Keratinocyte (primary cell): ENCODE data around the gene ZNF680.

Source experiments
- CTCF ChIP-seq, 3 experiments: IDR thresholded peaks in 1 of 3; conservative IDR thresholded peaks in 1 of 3; optimal IDR thresholded peaks in 1 of 3; 2 replicates in 2 of 3; 3 replicates in 1 of 3; pipeline versions ENCODE3 to v1.5.1; 2011; ENCODE audit warnings: low read length in 3 of 3, mild to moderate bottlenecking in 3 of 3, moderate library complexity in 2 of 3, control low read depth in 1 of 3, inconsistent platforms in 1 of 3; ENCODE audit not compliant: insufficient read depth in 2 of 3; ENCODE audit errors: extremely low read depth in 1 of 3
- EZH2 ChIP-seq: IDR thresholded peaks from one replicate; pipeline ENCODE4 v1.6.1; 2012; ENCODE audit warnings: inconsistent platforms, mild to moderate bottlenecking, low read length, moderate library complexity

- TF ChIP-seq CTCF (optimal IDR thresholded peaks at IDR 0.05 in 1 of 3, IDR thresholded peaks at IDR 0.05 in 1 of 3, conservative IDR thresholded peaks at IDR 0.05 in 1 of 3; ENCODE audit: extremely low read depth in 1 of 3, insufficient read depth in 2 of 3, low read length in 3 of 3) (no peak), EZH2 (no peak)
These were observed 19.3 kb upstream of the ZNF680 start for GRCh38 chr7:64581926-64582894.
